ENCODE measurements around the gene CHCHD4.
"Not testable (repeated sequence)": the region's sequence is repeated elsewhere in the genome, so short reads cannot be mapped to it uniquely, and the experiment has no call there.

The CHCHD4 gene

DNA sequence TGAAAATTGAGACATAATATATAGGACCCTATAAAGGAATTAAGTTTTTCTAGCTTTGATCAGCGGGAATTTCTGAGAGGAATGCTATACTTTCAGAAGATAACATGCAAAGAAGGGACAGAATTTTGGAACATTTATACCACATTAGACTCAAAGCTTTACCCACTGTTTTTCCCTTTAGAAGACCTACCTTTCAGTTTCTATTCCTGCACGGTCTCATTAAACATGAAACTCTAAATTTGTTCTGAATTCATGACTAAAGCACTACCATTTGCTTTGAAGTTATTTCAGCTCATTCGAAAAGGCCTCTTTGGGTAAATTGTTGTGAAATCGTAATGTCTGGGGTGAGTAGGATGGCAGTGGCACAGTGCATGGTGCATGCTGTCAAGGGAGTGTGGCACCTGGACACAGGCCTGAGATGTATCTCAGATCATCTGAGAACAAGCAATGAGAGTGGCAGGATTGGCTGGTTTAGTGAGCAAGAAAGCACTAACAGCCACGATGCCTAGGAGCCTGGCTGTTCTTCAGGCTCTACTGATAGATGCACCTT, 42.5 kb downstream of the CHCHD4 start:
- Histone ChIP-seq H3K9me3 (ENCODE audit: low read depth, low read length) (no peaks in the 10 kb centered on the region), H3K27ac (no peak overlapping the region), H3K36me3 (ENCODE audit: insufficient read depth, low read length) (no peaks in the 10 kb centered on the region), H3K4me3 (no peak overlapping the region), H3K9ac (ENCODE audit: insufficient read length) (no peak overlapping the region)
- TF ChIP-seq EZH2 (IDR thresholded peaks at IDR 0.05) (no peak), FOXP2 (optimal IDR thresholded peaks at IDR 0.05; ENCODE audit: control extremely low read depth, extremely low read length, insufficient read depth) (no peak), POLR2AphosphoS5 (IDR thresholded peaks at IDR 0.05; ENCODE audit: borderline replicate concordance, low read depth, low read length) (no peak)
- DNase-seq (ENCODE audit: low read depth, low spot score): no peak

DNA sequence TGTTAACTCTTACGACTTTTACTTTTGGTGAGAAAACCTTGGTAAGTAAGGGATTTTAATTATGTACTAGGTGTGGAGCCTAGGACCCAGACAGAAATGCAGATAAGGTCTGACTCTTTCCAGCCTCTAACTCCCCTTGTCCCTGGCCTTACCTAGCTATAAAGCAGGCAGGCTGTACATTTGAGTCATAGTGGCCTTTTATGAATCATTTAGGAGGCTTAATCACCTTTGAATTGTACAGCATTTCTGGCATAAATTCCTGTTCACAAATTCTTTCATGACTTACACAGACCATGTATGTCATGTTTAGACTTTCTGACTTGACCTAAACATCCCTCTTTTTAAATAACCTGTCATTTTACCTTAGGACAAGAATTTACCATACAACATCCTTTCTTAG, 47.4 kb downstream of the CHCHD4 start:
- H3K36me3 ChIP-seq (ENCODE audit: insufficient read depth, low read length): no peaks in the 10 kb centered on the region
- H3K9me3 ChIP-seq (ENCODE audit: low read depth, low read length): no peaks in the 10 kb centered on the region
- TF ChIP-seq FOXP2 (optimal IDR thresholded peaks at IDR 0.05; ENCODE audit: control extremely low read depth, extremely low read length, insufficient read depth) (no peak), POLR2AphosphoS5 (IDR thresholded peaks at IDR 0.05; ENCODE audit: borderline replicate concordance, low read depth, low read length) (no peak), EZH2 (IDR thresholded peaks at IDR 0.05) (no peak)
- H3K4me3 ChIP-seq: no peak overlapping the region
- no peak overlapping the region for H3K27ac ChIP-seq
- no peak overlapping the region for H3K9ac ChIP-seq (ENCODE audit: insufficient read length)
- no peak for DNase-seq (ENCODE audit: low read depth, low spot score)

DNA sequence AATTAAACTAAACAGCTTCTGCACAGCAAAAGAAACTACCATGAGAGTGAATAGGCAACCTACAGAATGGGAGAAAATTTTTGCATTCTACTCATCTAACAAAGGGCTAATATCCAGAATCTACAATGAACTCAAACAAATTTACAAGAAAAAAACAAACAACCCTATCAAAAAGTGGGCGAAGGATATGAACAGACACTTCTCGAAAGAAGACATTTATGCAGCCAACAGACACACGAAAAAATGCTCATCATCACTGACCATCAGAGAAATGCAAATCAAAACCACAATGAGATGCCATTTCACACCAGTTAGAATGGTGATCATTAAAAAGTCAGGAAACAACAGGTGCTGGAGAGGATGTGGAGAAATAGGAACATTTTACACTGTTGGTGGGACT, 49.4 kb downstream of the CHCHD4 start:
- not testable (repeated sequence) for DNase-seq (ENCODE audit: low read depth, low spot score); H3K9ac ChIP-seq (ENCODE audit: insufficient read length); H3K9me3 ChIP-seq (ENCODE audit: low read depth, low read length); H3K27ac ChIP-seq; H3K4me3 ChIP-seq; H3K36me3 ChIP-seq (ENCODE audit: insufficient read depth, low read length)

DNA sequence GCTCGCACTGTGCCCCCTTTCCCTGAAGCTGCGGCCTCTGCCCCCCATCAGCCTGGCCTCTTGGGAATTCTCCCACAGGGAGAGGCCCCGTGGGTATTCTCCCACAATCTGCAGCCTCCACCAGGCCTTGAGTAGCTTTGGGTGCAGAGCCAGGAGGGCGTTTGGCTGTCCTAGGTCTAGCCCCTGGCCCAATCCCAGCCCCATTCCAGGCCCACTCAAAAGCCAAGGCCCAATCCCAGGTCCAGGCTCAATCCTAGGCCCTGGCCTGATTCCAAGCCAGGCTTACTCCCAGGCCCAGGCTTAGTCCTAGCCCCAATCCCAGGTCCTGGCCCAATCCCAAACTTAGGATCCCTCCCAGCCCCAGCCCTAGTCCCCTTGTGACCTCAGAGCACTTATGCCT, 59.8 kb downstream of the CHCHD4 start:
- no peaks in the 10 kb centered on the region for H3K36me3 ChIP-seq (ENCODE audit: insufficient read depth, low read length)
- H3K9ac ChIP-seq (ENCODE audit: insufficient read length): no peak overlapping the region
- no peaks in the 10 kb centered on the region for H3K9me3 ChIP-seq (ENCODE audit: low read depth, low read length)
- no peak overlapping the region for H3K4me3 ChIP-seq
- H3K27ac ChIP-seq: no peak overlapping the region
- TF ChIP-seq POLR2AphosphoS5 (IDR thresholded peaks at IDR 0.05; ENCODE audit: borderline replicate concordance, low read depth, low read length): no peak
- no peak for TF ChIP-seq FOXP2 (optimal IDR thresholded peaks at IDR 0.05; ENCODE audit: control extremely low read depth, extremely low read length, insufficient read depth)
- no peak for TF ChIP-seq EZH2 (IDR thresholded peaks at IDR 0.05)
- DNase-seq (ENCODE audit: low read depth, low spot score): no peak

DNA sequence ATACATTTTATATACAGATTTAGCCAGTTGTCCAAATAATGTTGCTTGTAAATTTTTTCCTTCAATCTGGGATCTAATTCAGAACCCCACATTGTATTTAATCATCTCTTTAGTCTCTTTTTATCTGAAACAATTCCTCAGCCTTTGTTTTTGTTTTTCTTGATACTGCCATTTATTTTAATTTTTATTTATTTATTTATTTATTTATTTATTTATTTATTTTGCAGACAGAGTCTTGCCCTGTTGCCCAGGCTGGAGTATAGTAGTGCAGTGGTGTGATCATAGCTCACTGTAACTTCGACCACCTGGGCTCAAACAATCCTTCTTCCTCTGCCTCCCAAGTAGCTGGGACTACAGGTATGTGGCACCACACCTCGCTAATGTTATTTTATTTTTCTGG, 61.5 kb downstream of the CHCHD4 start:
- no peak for TF ChIP-seq FOXP2 (optimal IDR thresholded peaks at IDR 0.05; ENCODE audit: control extremely low read depth, extremely low read length, insufficient read depth)
- TF ChIP-seq EZH2 (IDR thresholded peaks at IDR 0.05): no peak
- no peak for TF ChIP-seq POLR2AphosphoS5 (IDR thresholded peaks at IDR 0.05; ENCODE audit: borderline replicate concordance, low read depth, low read length)
- no peak overlapping the region for H3K9ac ChIP-seq (ENCODE audit: insufficient read length)
- no peak overlapping the region for H3K27ac ChIP-seq
- H3K4me3 ChIP-seq: no peak overlapping the region
- no peaks in the 10 kb centered on the region for H3K36me3 ChIP-seq (ENCODE audit: insufficient read depth, low read length)
- no peak for DNase-seq (ENCODE audit: low read depth, low spot score)
- H3K9me3 ChIP-seq (ENCODE audit: low read depth, low read length): no peaks in the 10 kb centered on the region
